HCT116 (cell line): ENCODE data around the gene C10orf90. TPM values are rescaled to one million over a fixed set of nuclear protein-coding genes. Genes with fewer than 3 reads are reported as not detected.

Experiments used
- ATAC-seq: fragments of 200-7000 bp; cut with Tn5 transposase; 2 replicates; pipeline ENCODE4 v1.9.1; 2020; ENCODE audit warnings: mild to moderate bottlenecking, moderate library complexity
- BruUV-seq: library from RNA; stranded (reverse); fragments of 400-500 nt; replicated peaks from 2 replicates; lab custom pipeline; 2021; lab: Mats Ljungman, UMichigan
- CTCF ChIA-PET: fragments of 300-600 bp; sonication (Branson Sonifier 250); formaldehyde crosslinking; loops from one replicate; lab custom pipeline; 2021; ENCODE audit warnings: antibody characterized with exemption; lab: Charles Lee
- POLR2A ChIA-PET: fragments of 300-600, 350-600 bp; sonication (Branson Sonifier 250); formaldehyde crosslinking; loops from one replicate; lab custom pipeline; 2021; ENCODE audit warnings: antibody characterized with exemption; lab: Charles Lee
- RAD21 ChIA-PET, 2 experiments: fragments of 300-600 bp; sonication (Branson Sonifier 250); formaldehyde crosslinking; loops; one replicate each; lab custom pipeline; 2023; ENCODE audit warnings: low total read pairs in 2 of 2; ENCODE audit not compliant: uncharacterized antibody in 2 of 2, unreplicated experiment in 2 of 2, low non-redundant PET in 1 of 2; lab: Charles Lee
- DNase-seq: peaks from one replicate; pipeline ENCODE4 v3.0.0-alpha.2; 2010; ENCODE audit warnings: low read depth, low spot score
- H2AFZ ChIP-seq: fragments of 200-600 bp; shearing (Covaris generic), sonication (generic); 2 replicates; pipeline ENCODE4 v1.6.1; 2017; ENCODE audit warnings: low read depth, mixed run types, mixed read lengths, antibody characterized with exemption, low read length; ENCODE audit not compliant: poor library complexity, severe bottlenecking
- H3K27ac ChIP-seq: 2 replicates; pipeline ENCODE4 v1.5.1; 2012; ENCODE audit warnings: low read depth, low read length
- H3K27me3 ChIP-seq: fragments of 200-600 bp; sonication (generic); 2 replicates; pipeline ENCODE4 v1.6.1; 2016; ENCODE audit warnings: mixed run types, low read length, mixed read lengths; ENCODE audit not compliant: insufficient read depth
- H3K36me3 ChIP-seq, 2 experiments: fragments of 200-500 bp in 1 of 2; fragments of 200-600 bp in 1 of 2; sonication (Bioruptor generic) in 1 of 2; sonication (generic) in 1 of 2; 2 replicates each; pipeline versions ENCODE4 v1.5.1 to v1.6.1; 2014 to 2016; ENCODE audit warnings: low read length in 2 of 2, inconsistent platforms in 1 of 2, mixed read lengths in 1 of 2, mixed run types in 1 of 2; ENCODE audit not compliant: insufficient read depth in 2 of 2, control insufficient read depth in 1 of 2
- H3K4me1 ChIP-seq, 2 experiments: fragments of 200-600 bp in 1 of 2; sonication (generic) in 1 of 2; 2 replicates each; pipeline versions ENCODE4 v1.5.1 to v1.6.1; 2012 to 2017; ENCODE audit warnings: low read length in 2 of 2, inconsistent platforms in 1 of 2, mild to moderate bottlenecking in 1 of 2, mixed read lengths in 1 of 2, mixed run types in 1 of 2, moderate library complexity in 1 of 2; ENCODE audit not compliant: insufficient read depth in 2 of 2, control insufficient read depth in 1 of 2
- H3K4me2 ChIP-seq: fragments of 200-600 bp; sonication (generic); 2 replicates; pipeline ENCODE4 v1.6.1; 2017; ENCODE audit warnings: mixed run types, low read length, mixed read lengths
- H3K4me3 ChIP-seq, 2 experiments: fragments of 200-600 bp in 1 of 2; sonication (generic) in 1 of 2; replicated peaks in 1 of 2; 2 replicates each; pipeline ENCODE4 v1.5.1; 2011 to 2016; ENCODE audit warnings: low read length in 2 of 2, control low read depth in 1 of 2, low read depth in 1 of 2, mild to moderate bottlenecking in 1 of 2, mixed read lengths in 1 of 2, mixed run types in 1 of 2
- H3K79me2 ChIP-seq: fragments of 200-600 bp; sonication (generic); 2 replicates; pipeline ENCODE4 v1.6.1; 2017; ENCODE audit warnings: mild to moderate bottlenecking, mixed run types, low read length, moderate library complexity, mixed read lengths; ENCODE audit not compliant: insufficient read depth
- H3K9ac ChIP-seq: fragments of 200-600 bp; sonication (generic); 2 replicates; pipeline ENCODE4 v1.6.1; 2016; ENCODE audit warnings: low read length, mixed read lengths
- H3K9me2 ChIP-seq: fragments of 200-600 bp; sonication (generic), shearing (Covaris generic); 2 replicates; pipeline ENCODE4 v1.6.1; 2017; ENCODE audit warnings: mixed run types, mild to moderate bottlenecking, moderate library complexity; ENCODE audit not compliant: insufficient read depth
- H3K9me3 ChIP-seq, 2 experiments: fragments of 200-500 bp in 1 of 2; fragments of 200-600 bp in 1 of 2; sonication (Bioruptor generic) in 1 of 2; sonication (generic) in 1 of 2; 2 replicates each; pipeline ENCODE4 v1.6.1; 2014 to 2017; ENCODE audit warnings: low read length in 2 of 2, mixed read lengths in 2 of 2, inconsistent platforms in 1 of 2, low read depth in 1 of 2, mild to moderate bottlenecking in 1 of 2, mixed run types in 1 of 2, moderate library complexity in 1 of 2; ENCODE audit not compliant: control insufficient read depth in 1 of 2, insufficient read depth in 1 of 2
- H4K20me1 ChIP-seq: fragments of 200-600 bp; sonication (generic), shearing (Covaris generic); 2 replicates; pipeline ENCODE4 v1.6.1; 2017; ENCODE audit warnings: mixed run types, mild to moderate bottlenecking, moderate library complexity; ENCODE audit not compliant: insufficient read depth
- CEBPB ChIP-seq: IDR thresholded peaks from 2 replicates; pipeline ENCODE4 v1.6.1; 2012; ENCODE audit warnings: low read depth
- ELF1 ChIP-seq: IDR thresholded peaks from 2 replicates; pipeline ENCODE4 v1.6.1; 2012; ENCODE audit warnings: low read depth, borderline replicate concordance
- FOSL1 ChIP-seq: IDR thresholded peaks from 2 replicates; pipeline ENCODE4 v1.6.1; 2012; ENCODE audit warnings: low read depth
- JUND ChIP-seq: IDR thresholded peaks from 2 replicates; pipeline ENCODE4 v1.6.1; 2012
- POLR2A ChIP-seq: IDR thresholded peaks from 2 replicates; pipeline ENCODE4 v1.7.0; 2011; ENCODE audit warnings: borderline replicate concordance; ENCODE audit not compliant: insufficient read depth, insufficient read length; ENCODE audit errors: extremely low read depth
- POLR2AphosphoS5 ChIP-seq: IDR thresholded peaks from 2 replicates; pipeline ENCODE4 v1.6.1; 2011; ENCODE audit warnings: mild to moderate bottlenecking, low read depth, low read length, moderate library complexity
- SIN3A ChIP-seq: IDR thresholded peaks from 2 replicates; pipeline ENCODE4 v1.6.1; 2012; ENCODE audit warnings: low read depth
- SP1 ChIP-seq: IDR thresholded peaks from 2 replicates; pipeline ENCODE4 v1.6.1; 2012; ENCODE audit warnings: low read depth
- SRF ChIP-seq: IDR thresholded peaks from 2 replicates; pipeline ENCODE4 v1.6.1; 2012; ENCODE audit warnings: low read depth
- TCF7L2 ChIP-seq: IDR thresholded peaks from 2 replicates; pipeline ENCODE4 v1.7.0; 2011; ENCODE audit warnings: borderline replicate concordance, inconsistent platforms; ENCODE audit not compliant: insufficient read depth, insufficient read length; ENCODE audit errors: extremely low read depth
- ZFX ChIP-seq: fragments of 450-650 bp; IDR thresholded peaks from 2 replicates; pipeline ENCODE4 v1.6.1; 2017
- intact Hi-C: fragments of 100-400 bp; cut with micrococcal nuclease; formaldehyde crosslinking; loops from 2 replicates; pipeline ENCODE4 v1.10.0; 2022
- total RNA-seq: library from RNA; stranded (reverse); gene quantifications from one replicate; pipeline ENCODE4 v1.2.1, GENCODE V29; 2021; ENCODE audit not compliant: unreplicated experiment
- TF ChIP-seq, protein P1 (sequence below), 3 experiments: fragments of 200-600 bp in 1 of 3; sonication (generic) in 1 of 3; IDR thresholded peaks in 2 of 3; conservative IDR thresholded peaks in 1 of 3; 2 replicates each; pipeline ENCODE4 v1.5.1; 2012 to 2017; ENCODE audit warnings: low read depth in 2 of 3, low read length in 2 of 3, antibody characterized with exemption in 1 of 3, borderline replicate concordance in 1 of 3, control low read depth in 1 of 3, mild to moderate bottlenecking in 1 of 3, mixed read lengths in 1 of 3, mixed run types in 1 of 3, moderate library complexity in 1 of 3; ENCODE audit not compliant: insufficient read depth in 1 of 3
- TF ChIP-seq, protein P2 (sequence below): IDR thresholded peaks from 2 replicates; pipeline ENCODE4 v1.6.1; 2012; ENCODE audit warnings: low read depth
- TF ChIP-seq, protein P3 (sequence below): IDR thresholded peaks from 2 replicates; pipeline ENCODE4 v1.6.1; 2012
- TF ChIP-seq, protein P4 (sequence below): IDR thresholded peaks from 2 replicates; pipeline ENCODE4 v1.6.1; 2012

The C10orf90 gene
- total RNA-seq, 1 experiment from 2014 or later, result not detected

DNA sequence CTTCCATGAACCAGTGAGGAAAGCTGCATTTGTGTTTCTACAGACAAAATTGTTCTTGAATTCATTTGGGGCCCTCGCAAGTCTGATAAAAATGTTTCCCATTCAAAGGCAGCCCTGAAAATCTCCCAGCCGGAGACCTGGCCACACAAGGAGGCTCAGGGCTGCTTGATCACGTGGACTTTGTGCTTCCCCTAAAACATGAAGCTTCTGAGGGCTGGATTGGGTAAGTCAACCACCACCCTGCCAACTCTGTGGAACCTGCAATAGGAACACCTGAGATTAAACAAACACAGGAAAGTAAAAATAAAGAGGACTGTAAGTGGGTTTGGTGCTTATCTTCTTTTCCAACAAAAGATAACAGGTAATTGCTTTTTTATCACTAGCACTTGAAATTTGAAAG, 133.8 kb downstream of the C10orf90 start:
- H4K20me1 ChIP-seq, result no peaks in the 10 kb centered on the region
- BruUV-seq, result no TSS peak
- no peak overlapping the region for H3K9ac ChIP-seq
- ChIA-PET RAD21 (no interaction called here), CTCF (no interaction called here), POLR2A (no interaction called here)
- H3K79me2 ChIP-seq, result no peaks in the 10 kb centered on the region
- no peak overlapping the region for H3K27ac ChIP-seq
- H3K4me1 ChIP-seq, result no peaks in the 10 kb centered on the region
- TF ChIP-seq, protein P1, sequence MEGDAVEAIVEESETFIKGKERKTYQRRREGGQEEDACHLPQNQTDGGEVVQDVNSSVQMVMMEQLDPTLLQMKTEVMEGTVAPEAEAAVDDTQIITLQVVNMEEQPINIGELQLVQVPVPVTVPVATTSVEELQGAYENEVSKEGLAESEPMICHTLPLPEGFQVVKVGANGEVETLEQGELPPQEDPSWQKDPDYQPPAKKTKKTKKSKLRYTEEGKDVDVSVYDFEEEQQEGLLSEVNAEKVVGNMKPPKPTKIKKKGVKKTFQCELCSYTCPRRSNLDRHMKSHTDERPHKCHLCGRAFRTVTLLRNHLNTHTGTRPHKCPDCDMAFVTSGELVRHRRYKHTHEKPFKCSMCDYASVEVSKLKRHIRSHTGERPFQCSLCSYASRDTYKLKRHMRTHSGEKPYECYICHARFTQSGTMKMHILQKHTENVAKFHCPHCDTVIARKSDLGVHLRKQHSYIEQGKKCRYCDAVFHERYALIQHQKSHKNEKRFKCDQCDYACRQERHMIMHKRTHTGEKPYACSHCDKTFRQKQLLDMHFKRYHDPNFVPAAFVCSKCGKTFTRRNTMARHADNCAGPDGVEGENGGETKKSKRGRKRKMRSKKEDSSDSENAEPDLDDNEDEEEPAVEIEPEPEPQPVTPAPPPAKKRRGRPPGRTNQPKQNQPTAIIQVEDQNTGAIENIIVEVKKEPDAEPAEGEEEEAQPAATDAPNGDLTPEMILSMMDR (IDR thresholded peaks at IDR 0.05 in 2 of 3, conservative IDR thresholded peaks at IDR 0.05 in 1 of 3; ENCODE audit: borderline replicate concordance in 1 of 3, insufficient read depth in 1 of 3, low read depth in 2 of 3, low read length in 2 of 3), result no peak
- no peak for TF ChIP-seq ZFX
- TF ChIP-seq, protein P2, sequence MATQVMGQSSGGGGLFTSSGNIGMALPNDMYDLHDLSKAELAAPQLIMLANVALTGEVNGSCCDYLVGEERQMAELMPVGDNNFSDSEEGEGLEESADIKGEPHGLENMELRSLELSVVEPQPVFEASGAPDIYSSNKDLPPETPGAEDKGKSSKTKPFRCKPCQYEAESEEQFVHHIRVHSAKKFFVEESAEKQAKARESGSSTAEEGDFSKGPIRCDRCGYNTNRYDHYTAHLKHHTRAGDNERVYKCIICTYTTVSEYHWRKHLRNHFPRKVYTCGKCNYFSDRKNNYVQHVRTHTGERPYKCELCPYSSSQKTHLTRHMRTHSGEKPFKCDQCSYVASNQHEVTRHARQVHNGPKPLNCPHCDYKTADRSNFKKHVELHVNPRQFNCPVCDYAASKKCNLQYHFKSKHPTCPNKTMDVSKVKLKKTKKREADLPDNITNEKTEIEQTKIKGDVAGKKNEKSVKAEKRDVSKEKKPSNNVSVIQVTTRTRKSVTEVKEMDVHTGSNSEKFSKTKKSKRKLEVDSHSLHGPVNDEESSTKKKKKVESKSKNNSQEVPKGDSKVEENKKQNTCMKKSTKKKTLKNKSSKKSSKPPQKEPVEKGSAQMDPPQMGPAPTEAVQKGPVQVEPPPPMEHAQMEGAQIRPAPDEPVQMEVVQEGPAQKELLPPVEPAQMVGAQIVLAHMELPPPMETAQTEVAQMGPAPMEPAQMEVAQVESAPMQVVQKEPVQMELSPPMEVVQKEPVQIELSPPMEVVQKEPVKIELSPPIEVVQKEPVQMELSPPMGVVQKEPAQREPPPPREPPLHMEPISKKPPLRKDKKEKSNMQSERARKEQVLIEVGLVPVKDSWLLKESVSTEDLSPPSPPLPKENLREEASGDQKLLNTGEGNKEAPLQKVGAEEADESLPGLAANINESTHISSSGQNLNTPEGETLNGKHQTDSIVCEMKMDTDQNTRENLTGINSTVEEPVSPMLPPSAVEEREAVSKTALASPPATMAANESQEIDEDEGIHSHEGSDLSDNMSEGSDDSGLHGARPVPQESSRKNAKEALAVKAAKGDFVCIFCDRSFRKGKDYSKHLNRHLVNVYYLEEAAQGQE, result no peak
- TF ChIP-seq FOSL1, result no peak
- TF ChIP-seq SRF, result no peak
- no peak for TF ChIP-seq JUND
- TF ChIP-seq CEBPB, result no peak
- TF ChIP-seq, protein P3, sequence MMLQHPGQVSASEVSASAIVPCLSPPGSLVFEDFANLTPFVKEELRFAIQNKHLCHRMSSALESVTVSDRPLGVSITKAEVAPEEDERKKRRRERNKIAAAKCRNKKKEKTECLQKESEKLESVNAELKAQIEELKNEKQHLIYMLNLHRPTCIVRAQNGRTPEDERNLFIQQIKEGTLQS, result no peak
- TF ChIP-seq SP1, result no peak
- TF ChIP-seq, protein P4, sequence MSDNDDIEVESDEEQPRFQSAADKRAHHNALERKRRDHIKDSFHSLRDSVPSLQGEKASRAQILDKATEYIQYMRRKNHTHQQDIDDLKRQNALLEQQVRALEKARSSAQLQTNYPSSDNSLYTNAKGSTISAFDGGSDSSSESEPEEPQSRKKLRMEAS, result no peak
- no peak for TF ChIP-seq ELF1
- no peak for TF ChIP-seq POLR2AphosphoS5
- TF ChIP-seq TCF7L2, result no peak
- no peak for TF ChIP-seq POLR2A
- TF ChIP-seq SIN3A, result no peak
- H3K27me3 ChIP-seq, result peaks cover 64% of the 10 kb centered on the region
- H3K4me2 ChIP-seq, result no peak overlapping the region
- ATAC-seq, result no peak
- H3K9me3 ChIP-seq, result no peaks in the 10 kb centered on the region
- no peak overlapping the region for H3K4me3 ChIP-seq
- no peak overlapping the region for H2AFZ ChIP-seq
- no peaks in the 10 kb centered on the region for H3K36me3 ChIP-seq
- intact Hi-C loops, result no loop called here
- no peaks in the 10 kb centered on the region for H3K9me2 ChIP-seq
- no peak for DNase-seq
